Measurements from ENCODE around the gene GUCY1B1. TPM values are rescaled to one million over a fixed set of nuclear protein-coding genes. Genes with fewer than 3 reads are reported as not detected.

GUCY1B1 gene
- total RNA-seq, 1 donor from 2014 or later = 12.6 TPM

- no peaks in the 10 kb centered on the region for H3K9me3 ChIP-seq (replicated peaks)
- no peak overlapping the region for H3K27ac ChIP-seq (replicated peaks)
- no peak overlapping the region for H3K4me3 ChIP-seq
- H3K4me1 ChIP-seq = no peaks in the 10 kb centered on the region
- peaks cover 77% of the 10 kb centered on the region for H3K36me3 ChIP-seq
- no peak for DNase-seq
- TF ChIP-seq CTCF (IDR thresholded peaks at IDR 0.05; ENCODE audit: borderline replicate concordance) = no peak
- intact Hi-C loops (cut with micrococcal nuclease) = no loop called here
- H3K27me3 ChIP-seq (ENCODE audit: low read depth) = no peaks in the 10 kb centered on the region
Measured at GRCh38 chr4:155799116-155799793, 40.4 kb downstream of the GUCY1B1 start.

GRCh38 chr4:155799794-155800123 lies 40.9 kb downstream of the GUCY1B1 start:
- Histone ChIP-seq H3K4me1 (no peaks in the 10 kb centered on the region), H3K4me3 (no peak overlapping the region), H3K27ac (replicated peaks) (no peak overlapping the region), H3K36me3 (peaks cover 79% of the 10 kb centered on the region), H3K9me3 (replicated peaks) (no peaks in the 10 kb centered on the region), H3K27me3 (ENCODE audit: low read depth) (no peaks in the 10 kb centered on the region)
- no peak for TF ChIP-seq CTCF (IDR thresholded peaks at IDR 0.05; ENCODE audit: borderline replicate concordance)
- no peak for DNase-seq
- intact Hi-C loops (cut with micrococcal nuclease) = no loop called here

GRCh38 chr4:155800685-155801343 lies 42.0 kb downstream of the GUCY1B1 start:
- H3K36me3 ChIP-seq = peaks cover 89% of the 10 kb centered on the region

GRCh38 chr4:155802190-155802959 lies 43.6 kb downstream of the GUCY1B1 start:
- Histone ChIP-seq H3K36me3 (peaks cover 89% of the 10 kb centered on the region), H3K9me3 (replicated peaks) (no peaks in the 10 kb centered on the region), H3K4me3 (no peak overlapping the region), H3K27me3 (ENCODE audit: low read depth) (no peaks in the 10 kb centered on the region), H3K27ac (replicated peaks) (no peak overlapping the region), H3K4me1 (no peaks in the 10 kb centered on the region)
- intact Hi-C loops (cut with micrococcal nuclease) = no loop called here
- TF ChIP-seq CTCF (IDR thresholded peaks at IDR 0.05; ENCODE audit: borderline replicate concordance) = no peak
- no peak for DNase-seq

More at GRCh38 chr4:155800685-155801343, 42.0 kb downstream of the GUCY1B1 start:
- Histone ChIP-seq H3K27me3 (ENCODE audit: low read depth) (no peaks in the 10 kb centered on the region), H3K4me1 (no peaks in the 10 kb centered on the region), H3K4me3 (no peak overlapping the region), H3K27ac (replicated peaks) (no peak overlapping the region), H3K9me3 (replicated peaks) (no peaks in the 10 kb centered on the region)
- no peak for DNase-seq
- intact Hi-C loops (cut with micrococcal nuclease) = no loop called here
- no peak for TF ChIP-seq CTCF (IDR thresholded peaks at IDR 0.05; ENCODE audit: borderline replicate concordance)

GRCh38 chr4:155805016-155805415 lies 46.2 kb downstream of the GUCY1B1 start:
- intact Hi-C loops (cut with micrococcal nuclease) = no loop called here
- Histone ChIP-seq H3K36me3 (peaks cover 68% of the 10 kb centered on the region), H3K27ac (replicated peaks) (no peak overlapping the region), H3K4me3 (no peak overlapping the region), H3K27me3 (ENCODE audit: low read depth) (no peaks in the 10 kb centered on the region), H3K4me1 (no peaks in the 10 kb centered on the region), H3K9me3 (replicated peaks) (no peaks in the 10 kb centered on the region)
- DNase-seq = no peak
- TF ChIP-seq CTCF (IDR thresholded peaks at IDR 0.05; ENCODE audit: borderline replicate concordance) = no peak

Measured in left ventricle myocardium inferior (tissue), 1 donor.